IMR-90 (cell line): ENCODE data around the gene AARS1.

Experiments
- BHLHE40 ChIP-seq: fragments of 150-350 bp; IDR thresholded peaks from 2 replicates; pipeline ENCODE4 v1.6.1; 2016; ENCODE audit warnings: mild to moderate bottlenecking, low read depth, low read length
- CHD1 ChIP-seq: IDR thresholded peaks from 2 replicates; pipeline ENCODE4 v1.6.1; 2012; ENCODE audit warnings: low read depth, low read length, improper control_type of control experiment
- CTCF ChIP-seq: conservative IDR thresholded peaks from 2 replicates; pipeline ENCODE4 v1.5.1; 2012; ENCODE audit warnings: mild to moderate bottlenecking, low read depth, low read length, improper control_type of control experiment
- FOS ChIP-seq: fragments of 150-350 bp; IDR thresholded peaks from 2 replicates; pipeline ENCODE4 v1.6.1; 2016; ENCODE audit warnings: low read depth, low read length
- NFE2L2 ChIP-seq: fragments of 150-350 bp; IDR thresholded peaks from 2 replicates; pipeline ENCODE4 v1.6.1; 2016; ENCODE audit warnings: low read depth, mild to moderate bottlenecking, low read length
- POLR2A ChIP-seq: IDR thresholded peaks from 2 replicates; pipeline ENCODE4 v1.6.1; 2012; ENCODE audit warnings: mild to moderate bottlenecking, low read depth, low read length
- RAD21 ChIP-seq: IDR thresholded peaks from 2 replicates; pipeline ENCODE4 v1.6.1; 2012; ENCODE audit warnings: low read length, improper control_type of control experiment
- RCOR1 ChIP-seq: IDR thresholded peaks from 2 replicates; pipeline ENCODE4 v1.6.1; 2012; ENCODE audit warnings: mild to moderate bottlenecking, low read length, improper control_type of control experiment; ENCODE audit not compliant: insufficient replicate concordance
- RFX5 ChIP-seq: IDR thresholded peaks from 2 replicates; pipeline ENCODE4 v1.8.0; 2012; ENCODE audit warnings: low read depth, mild to moderate bottlenecking, low read length, moderate library complexity
- SMC3 ChIP-seq: fragments of 150-350 bp; IDR thresholded peaks from 2 replicates; pipeline ENCODE4 v1.6.1; 2016; ENCODE audit warnings: low read depth, mild to moderate bottlenecking, antibody characterized with exemption, low read length, moderate library complexity
- TF ChIP-seq, protein P1 (sequence below): fragments of 150-350 bp; IDR thresholded peaks from 2 replicates; pipeline ENCODE4 v1.6.1; 2017; ENCODE audit warnings: mild to moderate bottlenecking, antibody characterized with exemption, low read length, low read depth

DNA sequence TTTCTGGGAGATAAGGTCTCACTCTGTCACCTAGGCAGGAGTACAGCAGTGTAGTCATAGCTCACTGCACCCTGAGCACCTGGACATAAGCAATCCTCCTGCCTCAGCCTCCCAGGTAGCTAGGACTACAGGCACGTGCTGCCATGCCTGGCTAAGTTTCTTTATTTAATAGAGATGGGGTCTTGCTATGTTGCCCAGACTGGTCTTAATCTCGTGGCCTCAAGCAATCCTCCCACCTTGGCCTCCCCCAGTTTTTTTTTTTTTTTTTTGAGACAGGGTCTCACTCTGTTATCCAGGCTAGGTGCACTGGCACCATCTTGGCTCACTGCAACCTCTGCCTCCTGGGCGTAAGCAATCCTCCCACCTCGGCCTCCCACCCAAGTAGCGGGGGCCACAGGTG, 30.8 kb upstream of the AARS1 start:
- TF ChIP-seq CTCF, result no peak
- TF ChIP-seq POLR2A, result no peak
- TF ChIP-seq, protein P1, sequence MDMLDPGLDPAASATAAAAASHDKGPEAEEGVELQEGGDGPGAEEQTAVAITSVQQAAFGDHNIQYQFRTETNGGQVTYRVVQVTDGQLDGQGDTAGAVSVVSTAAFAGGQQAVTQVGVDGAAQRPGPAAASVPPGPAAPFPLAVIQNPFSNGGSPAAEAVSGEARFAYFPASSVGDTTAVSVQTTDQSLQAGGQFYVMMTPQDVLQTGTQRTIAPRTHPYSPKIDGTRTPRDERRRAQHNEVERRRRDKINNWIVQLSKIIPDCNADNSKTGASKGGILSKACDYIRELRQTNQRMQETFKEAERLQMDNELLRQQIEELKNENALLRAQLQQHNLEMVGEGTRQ, result no peak
- no peak for TF ChIP-seq FOS
- no peak for TF ChIP-seq BHLHE40
- no peak for TF ChIP-seq NFE2L2
- TF ChIP-seq SMC3, result no peak
- no peak for TF ChIP-seq RAD21
- TF ChIP-seq CHD1, result no peak
- no peak for TF ChIP-seq RFX5
- no peak for TF ChIP-seq RCOR1
